Right atrium auricular region (tissue), 2 donors: ENCODE data around the gene LGALS3BP. TPM values are rescaled to one million over a fixed set of nuclear protein-coding genes. Genes with fewer than 3 reads are reported as not detected.
A peak's percentile ranks its signal among the peaks of the same experiment; 100 is the strongest.

Source experiments
- DNase-seq: peaks from one replicate; pipeline ENCODE4 v3.0.0-alpha.2; 2019; ENCODE audit warnings: low spot score
- H3K27ac ChIP-seq, 2 donors: fragments of 200-600 bp; sonication (generic); 1 replicate in 1 of 2; 2 replicates in 1 of 2; pipeline ENCODE4 v1.5.1; 2016 to 2019
- H3K27me3 ChIP-seq, 2 donors: fragments of 200-600 bp; sonication (generic); one replicate each; pipeline versions ENCODE4 v1.5.1 to v1.6.0; 2017 to 2019
- H3K36me3 ChIP-seq: fragments of 200-600 bp; sonication (generic); one replicate; pipeline ENCODE4 v1.5.1; 2016
- H3K4me1 ChIP-seq, 2 donors: fragments of 200-600 bp; sonication (generic); one replicate each; pipeline versions ENCODE4 v1.5.1 to v1.6.0; 2017 to 2019
- H3K4me3 ChIP-seq, 2 donors: fragments of 200-600 bp; sonication (generic); 1 replicate in 1 of 2; 2 replicates in 1 of 2; pipeline ENCODE4 v1.5.1; 2017 to 2019; ENCODE audit warnings: mild to moderate bottlenecking in 1 of 2, moderate library complexity in 1 of 2
- H3K9me3 ChIP-seq, 2 donors: fragments of 200-600 bp; sonication (generic); one replicate each; pipeline ENCODE4 v1.5.1; 2019
- total RNA-seq, 2 donors: library from RNA; depleted of rRNA; stranded (reverse); fragments of >200 nt; gene quantifications; one replicate each; pipeline ENCODE4 v1.1.0, GENCODE V29; 2016
- TF ChIP-seq, protein P1 (sequence below), 2 donors: fragments of 200-600 bp; sonication (generic); IDR thresholded peaks; one replicate each; pipeline ENCODE4 v1.5.1; 2019; ENCODE audit warnings: antibody characterized with exemption in 2 of 2

LGALS3BP gene
- total RNA-seq, 2 donors from 2014 or later, result 488 to 733 TPM

DNA sequence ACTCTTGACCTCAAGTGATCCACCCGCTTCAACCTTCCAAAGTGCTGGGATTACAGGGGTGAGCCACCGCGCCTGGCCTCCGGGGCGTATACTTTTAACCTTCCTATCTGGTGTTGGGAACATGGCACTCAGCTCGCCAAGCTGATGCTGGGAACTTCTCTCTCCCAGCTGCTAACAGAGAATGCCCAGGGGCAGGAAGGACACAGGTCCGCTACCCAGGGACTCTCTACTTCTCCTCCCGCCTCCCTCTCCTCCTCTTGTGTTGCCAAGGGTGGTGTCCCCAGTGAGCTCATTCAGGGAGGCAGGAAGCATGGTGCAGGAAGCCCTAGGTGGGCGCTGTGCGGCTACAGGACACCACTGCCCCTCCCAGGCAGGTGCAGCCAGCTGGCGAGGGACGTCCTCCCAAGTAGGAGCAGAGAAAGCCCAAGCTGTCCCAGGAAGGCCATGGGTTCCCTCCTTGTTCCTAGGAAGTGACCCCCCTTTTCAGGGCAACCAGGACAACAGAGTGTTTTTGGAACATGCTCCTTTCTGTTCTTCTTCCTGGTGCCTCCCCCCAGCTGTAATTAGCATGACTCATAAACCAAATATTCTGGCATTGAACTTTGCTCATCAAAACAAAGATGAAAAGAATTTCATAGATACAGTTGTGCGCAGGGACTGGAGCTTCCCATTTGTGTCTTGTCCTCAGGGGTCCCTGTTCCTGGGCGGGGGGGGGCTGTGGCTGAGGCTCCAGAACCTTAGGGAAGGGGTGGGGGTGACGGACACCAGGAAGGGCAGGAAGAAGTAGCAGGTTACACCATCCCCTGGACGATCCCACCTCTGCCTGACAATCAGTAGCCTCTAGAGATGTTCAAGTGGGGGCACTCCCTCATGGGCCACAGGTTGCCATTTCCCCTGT, 46.9 kb upstream of the LGALS3BP start:
- Histone ChIP-seq H3K4me1 (peaks cover 0 to 74% of the 10 kb centered on the region in 2 donors), H3K27ac (peak overlapping the region; percentile 93), H3K9me3 (no peaks in the 10 kb centered on the region), H3K4me3 (peak overlapping the region; percentile 64 to 68), H3K27me3 (no peaks in the 10 kb centered on the region), H3K36me3 (no peaks in the 10 kb centered on the region)
- no peak for DNase-seq
- TF ChIP-seq, protein P1, sequence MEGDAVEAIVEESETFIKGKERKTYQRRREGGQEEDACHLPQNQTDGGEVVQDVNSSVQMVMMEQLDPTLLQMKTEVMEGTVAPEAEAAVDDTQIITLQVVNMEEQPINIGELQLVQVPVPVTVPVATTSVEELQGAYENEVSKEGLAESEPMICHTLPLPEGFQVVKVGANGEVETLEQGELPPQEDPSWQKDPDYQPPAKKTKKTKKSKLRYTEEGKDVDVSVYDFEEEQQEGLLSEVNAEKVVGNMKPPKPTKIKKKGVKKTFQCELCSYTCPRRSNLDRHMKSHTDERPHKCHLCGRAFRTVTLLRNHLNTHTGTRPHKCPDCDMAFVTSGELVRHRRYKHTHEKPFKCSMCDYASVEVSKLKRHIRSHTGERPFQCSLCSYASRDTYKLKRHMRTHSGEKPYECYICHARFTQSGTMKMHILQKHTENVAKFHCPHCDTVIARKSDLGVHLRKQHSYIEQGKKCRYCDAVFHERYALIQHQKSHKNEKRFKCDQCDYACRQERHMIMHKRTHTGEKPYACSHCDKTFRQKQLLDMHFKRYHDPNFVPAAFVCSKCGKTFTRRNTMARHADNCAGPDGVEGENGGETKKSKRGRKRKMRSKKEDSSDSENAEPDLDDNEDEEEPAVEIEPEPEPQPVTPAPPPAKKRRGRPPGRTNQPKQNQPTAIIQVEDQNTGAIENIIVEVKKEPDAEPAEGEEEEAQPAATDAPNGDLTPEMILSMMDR (IDR thresholded peaks at IDR 0.05), result no peak

GRCh38 chr17:79024901-79025737, 45.4 kb upstream of the LGALS3BP start:
- Histone ChIP-seq H3K36me3 (no peaks in the 10 kb centered on the region), H3K27ac (peak overlapping the region; percentile 93), H3K27me3 (no peaks in the 10 kb centered on the region), H3K9me3 (no peaks in the 10 kb centered on the region), H3K4me3 (peak overlapping the region; percentile 64 to 68), H3K4me1 (peaks cover 0 to 88% of the 10 kb centered on the region in 2 donors)
- TF ChIP-seq, protein P1 (IDR thresholded peaks at IDR 0.05), result no peak
- no peak for DNase-seq

DNA sequence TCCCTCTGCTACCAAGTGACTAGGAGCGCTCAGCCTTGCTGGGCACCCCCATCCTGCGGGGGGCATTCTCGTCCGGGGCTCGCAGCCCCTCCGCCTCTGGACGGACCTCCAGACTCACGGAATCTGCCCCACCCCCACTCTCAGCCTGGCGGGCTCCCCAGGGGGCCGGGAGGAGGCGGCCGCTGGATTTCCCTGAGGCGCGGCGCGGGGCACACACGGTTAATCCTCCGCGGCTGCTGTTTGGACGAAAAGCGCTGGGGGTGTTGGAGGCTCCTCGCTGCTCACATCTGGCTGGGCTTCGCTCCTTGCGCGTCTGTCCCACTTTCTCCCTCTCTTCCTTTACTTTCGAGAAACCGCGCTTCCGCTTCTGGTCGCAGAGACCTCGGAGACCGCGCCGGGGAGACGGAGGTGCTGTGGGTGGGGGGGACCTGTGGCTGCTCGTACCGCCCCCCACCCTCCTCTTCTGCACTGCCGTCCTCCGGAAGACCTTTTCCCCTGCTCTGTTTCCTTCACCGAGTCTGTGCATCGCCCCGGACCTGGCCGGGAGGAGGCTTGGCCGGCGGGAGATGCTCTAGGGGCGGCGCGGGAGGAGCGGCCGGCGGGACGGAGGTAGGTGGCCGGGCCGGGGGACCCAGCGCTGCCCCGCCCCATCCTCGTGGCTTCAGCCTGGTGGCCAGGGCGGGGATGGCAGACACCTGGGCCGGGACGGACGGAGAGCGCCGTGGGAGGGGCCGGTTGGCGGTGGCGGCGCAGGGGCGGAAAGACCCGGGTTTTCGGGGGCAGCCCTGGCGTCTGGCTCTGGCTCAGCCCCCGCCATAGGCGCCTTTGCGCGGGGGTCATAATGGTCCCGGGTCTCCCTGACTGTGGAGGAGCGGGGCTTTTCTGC, 44.4 kb upstream of the LGALS3BP start, which contains the start of gene C1QTNF1:
C1QTNF1 (plus strand) TSS at position 284 of the 886 bp plus-strand sequence. CDS start 19,800 bp downstream, outside the sequence.
- H3K9me3 ChIP-seq, result no peaks in the 10 kb centered on the region
- H3K4me3 ChIP-seq, result peak within 1 kb of the TSS; percentile 64 to 68
- peak within 1 kb of the TSS; percentile 93 for H3K27ac ChIP-seq
- TF ChIP-seq, protein P1 (IDR thresholded peaks at IDR 0.05), result peak; percentile 50 to 58
- no peaks in the 10 kb centered on the region for H3K27me3 ChIP-seq
- H3K4me1 ChIP-seq, result peaks cover 0 to 92% of the 10 kb centered on the region in 2 donors
- H3K36me3 ChIP-seq, result no peaks in the 10 kb centered on the region
- peak; percentile 79 for DNase-seq

DNA sequence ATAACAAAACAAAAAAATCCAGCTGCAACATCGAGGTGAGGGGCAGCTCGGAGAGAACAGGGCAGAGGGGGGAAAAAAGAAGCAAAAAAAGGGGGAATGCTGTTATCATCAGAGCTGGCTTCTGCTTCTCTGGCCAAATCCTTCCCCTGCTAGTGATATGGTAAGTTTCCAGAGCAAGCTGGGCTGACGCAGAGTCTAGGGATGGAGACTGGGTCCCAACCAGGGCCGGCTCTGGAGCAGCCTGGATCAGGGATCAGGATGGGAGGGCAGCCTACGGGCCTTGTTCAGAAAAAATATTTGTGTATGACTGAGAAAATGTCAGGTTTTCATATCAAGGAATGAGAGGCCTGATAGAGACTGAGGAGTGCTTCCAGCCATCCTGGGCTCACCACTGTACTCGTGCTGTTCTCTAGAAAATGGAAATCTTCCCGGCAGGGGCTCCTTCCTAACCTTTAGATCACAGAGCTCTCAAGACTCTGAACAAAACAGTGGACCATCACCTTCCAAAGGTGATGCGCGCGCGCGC, 43.5 kb upstream of the LGALS3BP start:
- DNase-seq, result no peak
- peak overlapping the region; percentile 64 to 68 for H3K4me3 ChIP-seq
- TF ChIP-seq, protein P1 (IDR thresholded peaks at IDR 0.05), result no peak

More for the DNA sequence above, 43.5 kb upstream of the LGALS3BP start:
- H3K36me3 ChIP-seq, result no peaks in the 10 kb centered on the region
- H3K27me3 ChIP-seq, result no peaks in the 10 kb centered on the region
- H3K9me3 ChIP-seq, result no peaks in the 10 kb centered on the region
- H3K4me1 ChIP-seq, result peaks cover 0 to 87% of the 10 kb centered on the region in 2 donors
- peak overlapping the region; percentile 93 for H3K27ac ChIP-seq
